Osteoblast (primary cell): Measurements from ENCODE around the gene MYOM3. TPM values are rescaled to one million over a fixed set of nuclear protein-coding genes. Genes with fewer than 3 reads are reported as not detected.
A peak's percentile ranks its signal among the peaks of the same experiment; 100 is the strongest.

Experiments
- DNase-seq: peaks from one replicate; pipeline ENCODE4 v3.0.0; 2011; ENCODE audit warnings: low spot score, mixed read lengths; ENCODE audit not compliant: insufficient read length; ENCODE audit errors: missing footprints
- H2AFZ ChIP-seq: 2 replicates; pipeline ENCODE4 v1.6.0; 2011; ENCODE audit warnings: mild to moderate bottlenecking, low read length
- H3K27ac ChIP-seq: 2 replicates; pipeline ENCODE4 v1.5.1; 2011; ENCODE audit warnings: mild to moderate bottlenecking, low read depth, low read length, moderate library complexity
- H3K27me3 ChIP-seq: 2 replicates; pipeline ENCODE4 v1.6.0; 2012; ENCODE audit warnings: mild to moderate bottlenecking, control low read depth, inconsistent platforms, low read length, moderate library complexity; ENCODE audit not compliant: insufficient read depth
- H3K36me3 ChIP-seq: 2 replicates; pipeline ENCODE4 v1.5.1; 2011; ENCODE audit warnings: mild to moderate bottlenecking, low read length, control low read depth, moderate library complexity; ENCODE audit not compliant: insufficient read depth
- H3K4me1 ChIP-seq: 2 replicates; pipeline ENCODE4 v1.5.1; 2011; ENCODE audit warnings: mild to moderate bottlenecking, low read length, control low read depth, moderate library complexity; ENCODE audit not compliant: insufficient read depth
- H3K4me2 ChIP-seq: 2 replicates; pipeline ENCODE4 v1.6.0; 2011; ENCODE audit warnings: mild to moderate bottlenecking, low read length; ENCODE audit not compliant: insufficient read depth
- H3K4me3 ChIP-seq: fragments of 200-600 bp; sonication (generic); 3 replicates; pipeline ENCODE4 v1.5.1; 2012; ENCODE audit warnings: mild to moderate bottlenecking, low read length, inconsistent platforms; ENCODE audit not compliant: insufficient read depth
- H3K79me2 ChIP-seq: 2 replicates; pipeline ENCODE4 v1.6.0; 2012; ENCODE audit warnings: mild to moderate bottlenecking, low read length, control low read depth, inconsistent platforms; ENCODE audit not compliant: insufficient read depth
- H3K9me3 ChIP-seq: 2 replicates; pipeline ENCODE4 v1.5.1; 2011; ENCODE audit warnings: low read depth, low read length, control low read depth
- H4K20me1 ChIP-seq: 2 replicates; pipeline ENCODE4 v1.6.0; 2012; ENCODE audit warnings: mild to moderate bottlenecking, low read length, control low read depth; ENCODE audit not compliant: insufficient read depth
- CTCF ChIP-seq: IDR thresholded peaks from 2 replicates; pipeline ENCODE4 v1.5.1; 2011; ENCODE audit warnings: mild to moderate bottlenecking, low read depth, low read length, moderate library complexity; ENCODE audit errors: extremely low read depth
- total RNA-seq: library from RNA; depleted of rRNA; stranded (reverse); fragments of >200 nt; gene quantifications from 2 replicates; pipeline ENCODE4 v1.2.3, GENCODE V29; 2012

Gene MYOM3
- total RNA-seq, 1 donor, result under 0.01 TPM

DNA sequence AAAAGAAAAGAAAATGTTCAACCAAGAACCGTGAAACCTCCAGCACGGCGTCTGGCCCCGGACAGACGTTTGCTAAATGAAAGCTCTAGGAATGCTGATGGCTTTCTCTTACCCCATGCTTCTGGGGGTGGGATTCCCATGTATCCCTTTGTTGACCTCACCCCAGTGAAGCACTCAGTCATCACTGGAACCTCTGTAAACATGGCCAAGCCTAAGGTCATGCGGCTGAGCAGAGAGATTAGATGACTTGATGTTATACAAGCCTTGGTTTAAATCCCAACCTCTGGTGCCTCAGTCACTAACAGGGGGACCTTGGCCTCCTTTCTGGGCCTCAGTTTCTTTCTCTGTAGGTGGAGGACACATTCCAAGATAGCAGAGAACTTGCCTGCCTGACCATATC is 2.8 kb upstream of the MYOM3 start:
- Histone ChIP-seq H3K4me1 (peaks cover 12% of the 10 kb centered on the region), H3K36me3 (no peaks in the 10 kb centered on the region), H3K4me2 (no peak overlapping the region), H3K27me3 (peaks cover 25% of the 10 kb centered on the region), H3K79me2 (no peaks in the 10 kb centered on the region), H3K9me3 (no peaks in the 10 kb centered on the region), H2AFZ (no peak overlapping the region), H3K27ac (no peak overlapping the region), H4K20me1 (no peaks in the 10 kb centered on the region), H3K4me3 (no peak overlapping the region)
- TF ChIP-seq CTCF, result no peak
- DNase-seq, result no peak

DNA sequence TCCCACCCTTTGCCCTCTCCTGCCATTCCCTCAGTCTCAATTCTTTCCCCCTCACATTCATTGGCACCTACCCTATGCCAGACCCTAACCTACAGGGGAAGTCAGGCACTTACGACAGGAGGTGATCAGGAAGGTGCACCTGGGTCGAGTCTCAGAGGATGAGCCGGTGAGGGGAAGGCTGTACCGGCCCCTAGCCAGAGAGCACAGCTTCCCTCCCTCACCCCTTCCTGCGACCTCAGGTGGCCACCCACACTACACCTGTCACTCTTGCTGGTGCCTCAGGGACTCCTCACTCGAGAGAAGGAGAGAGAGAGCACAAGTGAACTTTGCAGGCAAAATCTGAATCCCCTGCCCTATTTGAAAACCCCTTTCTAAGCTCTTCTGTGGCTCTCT is 1.7 kb upstream of the MYOM3 start:
- Histone ChIP-seq H2AFZ (no peak overlapping the region), H3K27me3 (peaks cover 22% of the 10 kb centered on the region), H3K4me2 (no peak overlapping the region), H3K36me3 (no peaks in the 10 kb centered on the region), H3K4me1 (peaks cover 14% of the 10 kb centered on the region), H3K9me3 (no peaks in the 10 kb centered on the region), H3K79me2 (no peaks in the 10 kb centered on the region), H3K4me3 (no peak overlapping the region), H3K27ac (no peak overlapping the region), H4K20me1 (no peaks in the 10 kb centered on the region)
- no peak for TF ChIP-seq CTCF
- no peak for DNase-seq

DNA sequence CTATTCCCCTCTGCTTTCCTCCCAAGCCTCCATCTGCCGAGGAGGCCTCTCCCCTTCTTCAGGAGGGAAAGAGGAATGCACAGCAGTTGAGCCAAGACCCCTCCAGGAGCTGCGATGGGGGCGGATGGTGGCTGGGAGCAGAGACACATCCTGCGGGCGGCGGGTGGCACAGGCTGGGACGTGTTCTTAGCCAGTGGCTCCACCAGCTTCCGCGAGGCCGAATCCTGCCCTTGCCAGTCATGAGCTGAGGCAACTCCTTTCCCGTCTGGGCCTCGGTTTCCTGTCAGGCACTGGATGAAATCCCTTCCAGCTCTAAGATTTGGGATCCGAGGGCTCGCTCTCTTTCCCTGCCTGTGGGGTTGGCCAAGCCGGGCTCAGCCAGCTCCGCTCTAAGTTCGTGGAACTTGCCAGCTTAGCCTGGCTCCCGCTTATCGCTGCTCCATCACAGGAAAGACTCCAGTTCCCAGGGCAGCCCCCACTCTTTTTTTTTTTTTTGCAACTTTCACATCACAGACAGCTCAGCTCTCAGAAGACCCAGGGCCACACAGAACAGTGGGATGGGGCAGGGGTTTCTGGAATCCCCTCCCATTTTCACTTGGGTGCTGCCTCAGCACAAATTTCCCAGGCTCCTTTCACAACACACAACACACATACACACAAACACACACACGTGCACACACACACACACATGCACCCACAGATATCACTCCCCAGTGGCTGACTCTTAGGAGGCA is 506 bp downstream of the MYOM3 start:
- no peak overlapping the region for H3K4me3 ChIP-seq
- peaks cover 23% of the 10 kb centered on the region for H3K4me1 ChIP-seq
- DNase-seq, result no peak
- no peaks in the 10 kb centered on the region for H4K20me1 ChIP-seq
- no peaks in the 10 kb centered on the region for H3K79me2 ChIP-seq
- peak overlapping the region; percentile 97 for H3K4me2 ChIP-seq
- TF ChIP-seq CTCF, result no peak
- H3K9me3 ChIP-seq, result no peaks in the 10 kb centered on the region
- no peak overlapping the region for H2AFZ ChIP-seq
- no peak overlapping the region for H3K27ac ChIP-seq
- H3K36me3 ChIP-seq, result no peaks in the 10 kb centered on the region
- H3K27me3 ChIP-seq, result peaks cover 18% of the 10 kb centered on the region

DNA sequence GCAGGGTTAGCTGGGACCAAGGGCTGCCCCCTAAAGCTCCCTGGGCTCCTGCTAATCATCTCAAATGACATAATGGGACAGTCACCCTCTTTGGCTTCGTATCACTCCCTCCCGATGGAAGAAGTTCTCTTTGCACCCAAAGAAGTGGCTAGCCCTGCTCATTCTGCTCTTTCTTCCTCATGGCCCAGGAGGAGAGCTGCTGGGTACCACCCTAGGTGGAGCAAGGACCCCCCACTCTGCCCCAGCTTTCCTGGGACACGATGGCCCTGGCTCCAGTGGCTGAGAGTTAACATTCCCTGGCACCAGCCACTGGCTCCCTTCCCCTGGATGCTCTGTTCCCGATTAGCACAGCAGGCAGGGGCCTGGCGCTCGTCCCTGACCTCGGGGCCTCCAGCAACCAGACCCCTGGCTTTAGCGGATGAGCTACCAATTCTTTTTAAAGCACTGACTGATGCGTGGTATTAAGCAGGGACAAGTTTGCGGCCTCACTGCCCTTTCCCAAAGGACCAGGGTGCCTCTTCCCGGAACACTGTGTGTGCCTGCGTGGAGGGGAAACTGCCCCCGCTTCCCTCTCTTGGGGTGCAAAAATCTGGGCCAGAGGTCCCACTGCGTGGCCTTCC is 1.2 kb downstream of the MYOM3 start:
- H3K4me1 ChIP-seq, result peaks cover 23% of the 10 kb centered on the region
- H3K36me3 ChIP-seq, result no peaks in the 10 kb centered on the region
- H3K4me2 ChIP-seq, result no peak overlapping the region
- H3K27ac ChIP-seq, result no peak overlapping the region
- H3K9me3 ChIP-seq, result no peaks in the 10 kb centered on the region
- no peaks in the 10 kb centered on the region for H3K79me2 ChIP-seq
- H2AFZ ChIP-seq, result no peak overlapping the region
- peaks cover 16% of the 10 kb centered on the region for H3K27me3 ChIP-seq
- no peak overlapping the region for H3K4me3 ChIP-seq
- no peak for TF ChIP-seq CTCF
- DNase-seq, result peak; percentile 58
- no peaks in the 10 kb centered on the region for H4K20me1 ChIP-seq
